LoVo (cell line): ENCODE measurements around the gene KSR1.
A peak's percentile ranks its signal among the peaks of the same experiment; 100 is the strongest.
"Not testable (repeated sequence)": the region's sequence is repeated elsewhere in the genome, so short reads cannot be mapped to it uniquely, and the experiment has no call there.

Experiments used
- DNase-seq: peaks from one replicate; pipeline ENCODE4 v3.0.0-alpha.2; 2016; ENCODE audit warnings: low spot score

Gene KSR1

DNA sequence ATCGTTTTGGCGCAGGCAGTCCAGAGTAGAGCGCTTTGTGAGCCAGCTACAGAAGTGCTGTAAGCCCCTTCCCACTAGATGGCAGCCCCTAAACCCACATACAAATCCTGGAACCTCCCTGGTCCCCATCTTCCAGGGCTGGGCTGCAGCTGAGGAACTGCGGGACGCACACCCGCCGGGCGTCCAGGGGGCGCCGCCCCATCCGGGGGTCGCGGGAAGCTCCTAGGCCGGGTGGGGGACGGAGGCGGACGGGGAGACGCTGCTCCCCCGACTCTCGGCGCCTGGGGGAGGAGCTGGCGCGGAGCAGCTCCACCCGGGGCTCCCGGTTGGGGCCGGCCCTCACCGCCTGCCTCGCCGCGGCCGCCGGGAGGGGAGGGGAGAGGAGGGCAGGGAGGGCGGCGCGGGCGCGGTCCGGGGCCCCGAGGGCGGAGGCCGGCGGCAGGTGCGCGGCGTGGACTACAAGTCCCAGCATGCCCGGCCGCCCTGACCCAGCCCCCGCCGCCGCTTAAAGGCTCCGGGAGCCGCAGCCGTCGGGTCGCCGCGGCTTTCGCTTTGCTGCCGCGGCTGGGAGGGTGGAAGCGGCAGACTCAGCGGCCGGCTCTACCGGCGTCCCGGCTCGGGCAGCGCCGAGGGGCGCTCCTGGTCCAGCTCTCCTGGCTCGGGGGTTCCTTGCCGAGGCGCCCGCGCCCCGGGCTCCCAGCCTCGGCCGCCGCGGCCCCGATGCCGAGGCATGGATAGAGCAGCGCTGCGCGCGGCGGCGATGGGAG, at the start of gene KSR1:
Gene KSR1, plus strand, starts transcription at position 535 of the 767 bp plus-strand sequence. Its CDS starts 196 bp downstream, at position 731.
- DNase-seq, result peak; percentile 84

DNA sequence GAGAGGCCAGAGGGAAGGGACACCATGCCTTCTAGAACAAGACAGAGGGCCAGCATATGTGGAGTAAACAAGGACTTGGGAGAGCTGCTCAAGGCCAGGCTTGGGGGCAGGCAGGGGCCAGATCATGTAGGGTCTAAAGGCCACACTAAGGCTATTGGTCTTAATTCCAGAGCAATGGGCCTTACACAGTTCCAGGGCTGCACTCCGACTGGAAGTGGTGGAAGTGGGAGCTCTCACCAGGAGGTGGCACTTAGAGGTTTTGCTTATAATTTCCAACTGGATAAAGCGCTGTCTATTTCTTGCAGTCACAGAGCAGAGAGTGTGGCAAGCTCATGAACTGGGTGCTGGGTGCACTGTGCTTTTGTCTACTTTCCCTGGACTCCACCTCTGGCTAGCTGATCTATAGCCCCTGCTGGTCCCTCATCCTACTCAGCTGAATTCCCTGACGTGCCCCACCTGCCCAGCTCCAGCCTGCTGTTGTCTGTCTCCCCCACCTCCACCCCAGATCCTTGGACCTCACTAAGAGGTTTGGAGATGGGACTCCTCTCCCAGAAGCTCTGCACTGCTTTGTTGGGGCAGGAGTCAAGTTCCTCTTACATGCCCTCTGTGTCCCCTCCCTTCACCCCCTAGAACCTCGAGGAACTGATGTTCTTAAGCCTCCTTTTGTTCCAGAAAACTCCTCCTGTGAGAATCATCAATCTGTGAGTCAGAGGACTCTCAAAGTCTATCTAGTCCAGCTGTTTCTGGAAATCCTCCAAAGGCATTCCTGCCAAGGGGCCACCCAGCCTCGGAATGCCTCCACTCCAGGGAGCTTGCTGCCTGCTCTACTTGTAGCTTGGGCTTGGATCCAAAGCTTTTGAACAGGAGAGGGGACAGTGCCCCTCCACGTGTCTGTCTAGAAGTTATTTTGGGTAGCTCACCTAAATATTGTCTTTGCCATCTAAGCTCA, 48.1 kb upstream of the KSR1 start:
- peak; percentile 16 for DNase-seq

DNA sequence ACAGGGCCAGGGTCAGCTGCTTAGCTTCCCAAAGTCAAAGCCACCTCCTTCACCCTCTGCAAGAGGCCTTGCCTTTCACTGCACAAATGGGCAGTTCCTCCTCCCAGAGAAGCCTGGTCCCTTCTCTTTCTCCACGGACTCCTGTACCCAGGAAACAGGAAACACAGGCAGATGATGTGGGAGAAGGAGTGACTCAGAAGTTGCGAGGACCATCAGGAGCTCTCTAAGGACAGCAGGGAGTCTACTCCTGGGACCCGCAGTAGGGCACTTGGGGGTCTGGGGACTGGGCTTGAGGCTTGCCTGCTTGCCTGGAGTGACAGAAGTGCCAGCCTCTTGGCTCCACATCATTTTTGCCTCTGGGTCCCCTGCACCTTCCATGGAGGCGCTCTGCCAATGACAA, 47.4 kb upstream of the KSR1 start:
- no peak for DNase-seq

DNA sequence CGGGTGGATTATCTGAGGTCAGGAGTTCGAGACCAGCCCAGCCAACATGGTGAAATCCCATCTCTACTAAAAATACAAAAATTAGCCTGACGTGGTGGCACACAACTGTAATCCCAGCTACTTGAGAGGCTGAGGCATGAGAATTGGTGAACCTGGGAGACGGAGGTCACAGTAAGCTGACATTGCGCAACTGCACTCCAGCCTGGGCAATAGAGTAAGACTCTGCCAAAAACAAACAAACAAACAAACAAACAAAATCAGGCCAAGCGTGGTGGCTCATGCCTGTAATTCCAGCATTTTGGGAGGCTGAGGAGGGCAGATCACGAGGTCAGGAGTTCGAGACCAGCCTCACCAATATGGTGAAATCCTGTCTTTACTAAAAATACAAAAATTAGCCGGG, 44.1 kb upstream of the KSR1 start:
- not testable (repeated sequence) for DNase-seq

DNA sequence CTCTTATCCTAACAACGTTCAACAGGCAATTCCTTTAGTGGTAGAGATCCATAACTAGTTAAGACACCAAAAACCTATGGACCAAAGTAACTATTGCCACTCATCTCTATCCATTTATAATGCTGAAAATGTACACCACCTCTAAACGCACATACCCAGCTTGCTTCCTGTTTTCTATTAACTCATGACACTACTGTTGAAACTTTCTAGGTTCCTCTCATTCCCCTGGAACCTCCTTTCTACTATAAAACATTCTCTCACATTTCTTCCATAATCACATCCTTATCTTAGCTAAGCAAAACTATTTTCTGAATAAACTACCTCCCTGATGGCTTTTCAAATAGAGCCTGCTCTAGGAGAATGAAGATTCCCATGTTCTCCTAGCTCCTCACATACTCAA, 42.9 kb upstream of the KSR1 start:
- no peak for DNase-seq

DNA sequence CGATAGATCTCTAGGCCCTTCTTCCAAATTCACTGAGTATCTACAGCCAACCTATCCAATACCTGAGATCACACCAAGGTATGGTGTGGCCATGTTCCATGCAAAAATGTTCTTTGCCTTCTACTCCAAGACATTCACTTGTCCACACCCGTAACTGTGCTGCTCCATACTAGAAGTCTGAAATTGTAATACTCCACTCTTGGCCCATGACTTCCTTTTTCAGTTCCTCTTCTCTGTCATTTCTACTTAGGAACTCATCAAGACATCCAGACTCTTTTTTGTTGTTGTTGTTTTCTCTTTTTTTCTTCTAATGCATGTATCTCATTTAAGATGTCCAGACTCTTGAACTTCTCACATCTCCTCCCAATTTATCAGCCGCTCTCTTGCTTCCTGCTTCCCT, 42.5 kb upstream of the KSR1 start:
- no peak for DNase-seq

DNA sequence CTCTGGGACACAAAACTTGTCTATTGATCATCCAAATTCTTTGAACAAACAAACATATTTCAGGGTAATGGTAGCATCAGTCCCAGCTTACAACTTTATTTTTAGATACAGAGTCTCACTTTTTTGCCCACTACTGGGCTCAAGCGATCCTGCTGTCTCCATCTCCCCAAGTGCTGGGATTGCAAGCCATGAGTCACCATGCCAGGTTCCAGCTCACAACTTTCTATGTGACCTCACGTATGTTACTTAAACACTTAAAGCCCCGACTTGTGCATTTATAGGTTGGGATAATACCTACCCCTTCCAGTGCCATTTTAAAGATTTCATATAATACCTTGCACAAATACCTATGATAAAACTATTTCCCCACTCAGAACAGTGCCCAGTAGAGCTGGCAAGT, 42.0 kb upstream of the KSR1 start:
- DNase-seq, result no peak

DNA sequence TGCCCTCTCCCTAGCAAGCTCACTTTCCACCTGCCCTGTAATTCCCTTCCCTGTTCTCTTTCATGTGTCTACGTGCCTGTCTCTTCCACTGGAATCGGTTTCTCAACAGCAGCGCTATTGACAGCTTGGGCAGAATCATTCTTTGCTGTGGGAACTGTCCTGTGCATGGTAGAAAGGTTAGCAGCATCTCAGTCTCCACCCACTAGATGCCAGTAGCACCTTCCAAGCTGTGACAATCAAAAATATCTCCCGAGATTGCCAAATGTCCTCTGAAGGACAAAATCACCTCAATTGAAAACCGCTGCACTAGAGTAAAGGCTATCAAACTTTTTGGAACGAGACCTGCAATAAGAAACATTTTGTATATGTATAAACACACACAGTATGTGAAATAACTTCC, 41.6 kb upstream of the KSR1 start:
- DNase-seq, result no peak

DNA sequence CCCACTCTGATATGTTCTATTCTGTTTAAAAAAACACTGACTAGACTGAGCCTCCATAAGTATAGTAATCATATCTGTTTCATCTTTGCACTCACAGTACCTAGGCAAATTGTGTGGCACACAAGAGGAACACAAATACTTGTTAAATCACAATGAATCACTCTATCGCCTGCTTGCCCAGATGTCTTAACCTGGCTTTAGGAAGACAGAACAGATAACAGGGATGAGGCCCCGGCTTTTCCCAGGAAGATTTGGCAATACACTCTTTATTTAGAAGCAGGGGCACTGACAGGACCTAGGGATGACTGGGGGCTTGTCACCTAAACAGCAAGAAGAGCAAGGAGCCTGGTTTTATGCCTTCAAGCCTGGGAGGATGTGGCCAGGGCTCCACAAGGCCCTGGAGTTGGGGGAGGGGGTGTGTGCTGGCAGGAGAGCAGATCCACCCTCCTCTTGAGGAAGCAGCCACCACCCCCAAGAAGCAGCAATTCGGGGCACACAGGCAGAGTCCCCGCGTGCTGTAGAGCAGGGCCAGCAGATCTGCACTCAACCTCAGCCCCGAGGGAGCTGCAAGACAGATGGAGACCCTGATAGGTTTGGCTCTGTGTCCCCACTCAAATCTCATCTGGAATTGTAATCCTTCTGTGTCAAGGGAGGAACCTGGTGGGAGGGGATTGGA, 41.0 kb upstream of the KSR1 start:
- DNase-seq, result no peak

DNA sequence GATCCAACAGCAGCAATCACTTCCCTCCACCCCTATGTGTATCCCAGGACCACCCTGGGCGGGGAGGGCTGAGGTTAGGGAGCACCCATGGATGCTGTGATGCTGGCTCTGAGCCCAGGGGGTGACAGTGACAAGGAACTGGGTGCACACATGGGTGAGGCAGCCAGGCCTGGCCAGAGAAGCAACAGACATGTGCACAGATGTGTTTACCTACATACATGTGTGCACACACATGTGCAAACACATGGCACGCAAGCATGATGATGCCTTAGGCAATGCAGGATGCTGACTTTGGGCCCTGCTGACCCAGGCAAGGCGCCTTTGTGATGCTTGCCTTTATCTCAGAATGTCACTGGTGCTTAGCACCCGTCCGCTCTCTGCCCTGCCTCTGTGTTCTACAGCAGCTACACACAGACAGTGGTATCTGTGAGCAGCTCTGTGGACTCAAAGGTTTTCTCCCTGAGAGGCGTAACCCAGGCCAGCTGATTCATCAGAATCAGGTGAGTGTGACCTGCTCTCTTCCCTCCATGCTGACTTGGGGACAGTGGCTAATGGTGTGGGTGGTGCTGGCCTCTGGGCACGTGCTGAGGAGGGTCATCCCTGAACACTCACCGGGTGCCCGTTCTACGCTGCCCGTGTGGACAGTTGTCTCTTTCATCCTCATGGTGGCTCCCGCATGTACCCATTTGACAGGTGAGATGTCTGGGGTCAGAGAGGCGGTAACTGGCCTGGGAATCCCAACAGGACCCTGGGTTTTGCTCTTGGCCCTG, 38.5 kb upstream of the KSR1 start:
- DNase-seq, result no peak

DNA sequence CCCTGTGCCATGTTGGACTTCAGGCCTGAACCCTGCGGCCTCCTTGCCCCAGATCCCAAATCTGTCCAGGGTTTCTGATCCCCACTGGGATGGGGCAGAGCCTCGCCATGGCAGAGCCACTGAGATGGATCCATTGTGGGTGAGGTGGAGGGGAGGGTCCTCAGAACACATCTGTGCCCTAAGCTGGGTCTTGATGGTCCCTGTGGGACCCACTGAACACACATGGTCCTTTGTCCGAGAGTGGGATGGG, 38.0 kb upstream of the KSR1 start:
- DNase-seq, result no peak

DNA sequence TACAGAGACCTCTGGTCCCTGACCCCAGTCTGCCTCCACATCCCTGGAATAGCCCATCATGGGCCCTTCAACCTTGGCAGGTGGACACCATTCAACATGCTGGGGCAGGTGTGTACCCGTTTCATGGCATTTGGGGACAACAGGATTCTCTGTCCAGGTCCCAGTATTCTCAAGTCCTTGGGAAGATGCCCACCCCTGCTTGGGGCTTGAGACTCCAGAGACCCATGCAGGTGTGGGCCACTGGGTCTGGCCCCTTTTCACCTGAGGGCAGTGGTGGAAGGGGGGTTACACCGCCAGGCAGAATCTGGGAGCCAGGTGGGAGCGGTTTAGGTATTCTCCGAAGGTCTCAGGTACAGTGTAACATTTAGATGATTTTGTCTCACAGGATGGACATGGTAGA, 37.1 kb upstream of the KSR1 start:
- no peak for DNase-seq

DNA sequence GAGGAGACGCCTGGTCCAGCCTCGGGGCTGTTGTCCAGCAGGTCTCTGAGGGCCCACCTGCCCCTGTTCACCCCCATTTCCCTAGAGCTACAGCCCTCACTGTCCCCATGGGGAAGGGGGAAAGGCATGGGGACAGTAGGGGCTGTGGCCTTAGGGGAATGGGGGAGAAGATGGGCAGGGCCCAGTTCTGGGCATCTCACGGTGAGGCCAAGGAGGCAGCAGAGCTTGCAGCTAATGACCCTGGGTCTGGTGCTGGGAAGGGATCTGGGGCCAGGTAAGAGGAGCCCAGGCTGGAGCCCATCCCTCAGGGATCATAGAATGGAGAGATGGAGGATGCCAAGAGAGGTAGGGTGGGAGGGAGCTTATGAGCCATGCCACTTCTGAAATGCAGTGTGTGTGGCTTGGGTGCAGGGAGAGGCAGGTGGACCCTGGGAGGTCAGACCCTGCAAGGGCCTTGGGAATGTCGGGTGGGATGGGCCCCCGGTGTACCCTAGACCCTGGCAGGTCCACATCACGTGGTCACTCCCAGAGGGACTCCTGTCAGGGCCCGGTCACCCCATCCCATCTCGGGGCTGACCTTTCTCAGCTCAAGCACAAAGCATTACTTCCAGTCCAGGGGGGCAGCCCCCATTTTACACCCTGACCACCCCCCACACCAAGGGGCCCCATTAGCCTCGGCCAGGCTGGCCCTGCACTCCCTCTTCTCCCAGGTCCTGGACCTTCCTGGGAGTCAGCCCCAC, 35.9 kb upstream of the KSR1 start:
- DNase-seq, result no peak

DNA sequence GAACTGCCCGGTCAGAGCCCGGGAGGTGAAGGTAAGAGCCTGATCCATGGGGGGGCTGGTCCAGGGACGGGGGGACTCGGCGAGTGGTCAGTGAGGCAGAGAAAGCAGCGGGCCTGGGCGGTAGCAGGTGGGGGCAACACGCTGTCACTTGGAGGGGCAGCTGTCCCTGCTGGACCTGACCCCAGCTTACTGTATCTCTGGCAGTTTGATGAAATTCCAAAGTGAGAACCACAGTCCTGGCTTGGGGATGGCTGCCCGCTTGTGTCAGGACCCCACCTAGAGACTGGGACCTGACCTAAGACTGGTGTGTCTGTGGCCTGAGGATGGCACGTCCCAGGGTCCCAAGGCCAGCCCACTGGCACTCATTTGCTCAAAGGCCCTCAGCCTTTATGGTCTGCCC, 35.1 kb upstream of the KSR1 start:
- no peak for DNase-seq

DNA sequence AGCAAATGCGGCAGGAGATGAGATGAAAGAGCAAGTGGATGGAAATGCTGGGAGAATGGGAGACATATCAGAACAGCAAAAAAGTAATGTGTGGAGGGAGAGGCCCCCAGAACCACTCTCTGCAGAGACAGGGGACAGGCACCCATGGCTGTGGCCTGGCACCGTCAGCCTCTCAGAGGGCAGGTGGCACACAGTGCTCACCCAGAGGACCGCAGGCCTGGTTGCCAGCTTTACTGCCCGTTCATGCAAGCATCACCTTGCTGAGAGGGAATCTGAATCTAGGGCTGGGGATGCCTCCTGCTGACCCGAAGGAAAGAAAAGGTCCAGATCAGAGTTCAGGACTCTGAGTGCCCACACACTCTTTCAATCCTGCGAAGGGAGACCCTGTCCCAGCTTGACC, 34.6 kb upstream of the KSR1 start:
- DNase-seq, result not testable (repeated sequence)

DNA sequence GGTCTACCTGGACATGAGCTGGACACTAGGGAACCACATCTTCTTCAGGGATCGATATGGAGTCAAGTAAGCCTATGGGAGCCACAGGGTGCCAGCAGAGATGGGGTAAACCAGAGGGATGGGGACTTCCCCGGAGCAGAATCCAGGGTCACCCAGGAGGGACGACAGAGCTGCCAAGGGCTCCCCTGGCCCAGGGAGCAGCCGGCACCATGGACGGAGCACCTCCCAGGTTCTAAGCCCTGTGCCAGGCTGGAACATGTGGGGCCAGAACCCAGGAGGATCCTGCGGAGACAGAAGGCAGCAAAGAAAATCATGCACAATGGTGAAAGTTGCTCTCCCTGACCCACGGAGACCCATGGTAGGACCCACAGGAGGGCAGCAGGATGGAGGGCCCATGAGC, 33.6 kb upstream of the KSR1 start:
- no peak for DNase-seq

DNA sequence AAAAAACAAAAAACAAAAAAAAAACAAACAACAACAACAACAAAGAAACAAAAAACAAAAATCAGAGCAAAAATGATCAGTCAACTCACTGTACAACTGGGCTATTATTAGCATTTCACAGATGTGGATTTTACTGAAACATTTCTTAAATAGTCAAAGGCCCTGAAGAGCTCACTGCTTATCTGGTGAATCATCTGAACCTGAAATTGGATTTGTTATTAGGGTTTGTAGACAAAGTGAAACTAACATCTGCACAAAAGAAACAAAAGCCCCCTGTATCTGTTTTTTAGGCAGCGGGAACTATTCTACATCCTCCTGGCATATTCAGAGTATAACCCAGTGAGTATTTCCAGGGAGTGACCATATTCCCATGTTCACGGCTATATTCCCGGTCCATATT, 32.6 kb upstream of the KSR1 start:
- no peak for DNase-seq

DNA sequence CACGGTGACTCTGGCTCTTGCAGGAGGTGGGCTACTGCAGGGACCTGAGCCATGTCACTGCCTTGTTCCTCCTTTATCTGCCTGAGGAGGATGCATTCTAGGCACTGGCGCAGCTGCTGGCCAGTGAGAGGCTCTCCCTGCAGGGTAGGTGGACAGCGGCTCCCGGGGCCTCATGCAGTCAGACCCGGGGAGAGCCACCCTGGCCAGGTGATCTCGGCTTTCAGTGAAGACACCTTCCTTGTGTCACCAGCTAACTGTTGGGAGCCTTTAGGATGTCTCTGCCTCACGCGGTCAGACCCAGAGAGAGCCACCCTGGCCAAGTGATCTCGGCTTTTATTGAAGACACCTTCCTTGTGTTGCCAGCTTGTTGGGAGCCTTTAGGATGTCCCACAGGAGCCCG, 31.7 kb upstream of the KSR1 start:
- no peak for DNase-seq

DNA sequence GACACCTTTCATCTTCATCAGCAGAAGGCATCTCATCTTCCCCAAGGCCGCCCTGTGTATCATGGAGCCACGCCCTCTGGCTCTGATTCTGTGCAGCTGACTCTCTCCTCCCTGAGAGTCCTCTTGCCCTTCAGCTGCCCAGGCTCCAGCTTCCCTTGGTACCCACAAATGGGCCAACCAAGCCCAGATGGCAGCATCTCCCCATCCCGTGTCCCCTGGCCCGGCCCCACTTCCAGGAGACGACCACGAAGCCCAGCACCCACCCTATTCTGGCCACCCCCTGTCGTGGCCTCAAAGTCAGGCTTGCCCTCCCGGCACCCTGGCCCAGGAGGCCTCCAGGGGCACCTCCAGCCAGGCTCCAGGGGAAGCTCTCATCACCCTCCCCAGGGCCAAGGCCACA, 31.3 kb upstream of the KSR1 start:
- DNase-seq, result no peak

DNA sequence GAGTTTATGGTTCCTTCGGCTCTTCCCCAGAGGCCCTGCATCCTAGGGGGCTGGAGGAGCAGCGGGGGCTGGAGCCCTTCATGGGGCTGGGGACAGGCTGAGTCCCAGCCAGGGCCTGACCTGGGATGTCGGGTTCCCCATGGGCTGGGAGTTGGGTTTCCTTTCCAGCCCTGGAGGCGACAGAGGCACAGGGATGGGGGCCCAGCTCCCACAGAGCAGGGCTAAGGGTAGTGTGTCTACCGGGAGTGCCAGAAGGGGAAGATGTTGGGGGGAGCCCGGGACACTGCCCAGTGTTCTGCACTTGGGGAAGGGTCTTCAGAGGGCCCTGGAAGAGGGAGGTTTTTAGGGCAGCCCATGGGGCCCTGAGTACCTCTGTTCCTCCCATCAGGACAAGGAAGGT, 30.7 kb upstream of the KSR1 start:
- DNase-seq, result not testable (repeated sequence)

DNA sequence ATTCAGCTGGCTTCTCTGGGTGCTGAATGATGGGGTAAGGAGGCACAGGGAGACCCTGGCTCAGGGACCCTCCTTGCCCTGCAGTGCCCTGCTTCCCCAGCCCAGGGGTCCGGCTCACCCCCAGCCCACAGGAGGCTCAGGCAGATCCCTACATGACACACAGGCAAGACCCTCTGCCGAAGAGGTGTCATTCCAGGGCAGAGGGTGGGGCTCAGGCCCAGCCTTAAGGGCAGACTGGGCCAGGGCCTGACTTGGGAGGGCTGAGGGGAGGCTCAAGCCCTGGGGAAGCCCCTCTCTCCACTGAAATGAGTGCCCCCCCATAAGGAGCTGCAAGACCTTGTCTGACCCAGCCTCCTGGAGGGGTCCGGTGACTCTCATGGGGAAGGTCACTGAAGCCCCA, 30.3 kb upstream of the KSR1 start:
- DNase-seq, result no peak

DNA sequence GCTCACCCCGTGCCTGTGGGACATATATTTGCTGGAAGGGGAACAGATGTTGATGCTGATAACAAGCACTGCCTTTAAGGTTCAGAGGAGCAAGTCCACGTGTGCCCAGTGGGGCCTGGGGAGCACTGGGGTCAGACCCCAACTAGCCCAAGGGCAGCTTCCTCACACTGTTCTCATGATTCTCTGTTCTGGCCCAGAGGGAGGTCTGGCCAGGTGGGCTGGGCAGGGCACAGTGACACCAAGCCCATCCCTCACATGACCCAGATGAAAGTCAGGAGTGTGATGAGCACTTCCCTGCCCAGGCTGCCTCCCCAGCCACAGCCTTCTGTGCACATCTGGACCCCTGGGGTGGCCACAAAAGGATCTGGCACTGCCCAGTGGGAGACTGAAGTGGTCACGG, 29.8 kb upstream of the KSR1 start:
- not testable (repeated sequence) for DNase-seq
